ENCODE measurements around the gene CYFIP2.

Gene CYFIP2

DNA sequence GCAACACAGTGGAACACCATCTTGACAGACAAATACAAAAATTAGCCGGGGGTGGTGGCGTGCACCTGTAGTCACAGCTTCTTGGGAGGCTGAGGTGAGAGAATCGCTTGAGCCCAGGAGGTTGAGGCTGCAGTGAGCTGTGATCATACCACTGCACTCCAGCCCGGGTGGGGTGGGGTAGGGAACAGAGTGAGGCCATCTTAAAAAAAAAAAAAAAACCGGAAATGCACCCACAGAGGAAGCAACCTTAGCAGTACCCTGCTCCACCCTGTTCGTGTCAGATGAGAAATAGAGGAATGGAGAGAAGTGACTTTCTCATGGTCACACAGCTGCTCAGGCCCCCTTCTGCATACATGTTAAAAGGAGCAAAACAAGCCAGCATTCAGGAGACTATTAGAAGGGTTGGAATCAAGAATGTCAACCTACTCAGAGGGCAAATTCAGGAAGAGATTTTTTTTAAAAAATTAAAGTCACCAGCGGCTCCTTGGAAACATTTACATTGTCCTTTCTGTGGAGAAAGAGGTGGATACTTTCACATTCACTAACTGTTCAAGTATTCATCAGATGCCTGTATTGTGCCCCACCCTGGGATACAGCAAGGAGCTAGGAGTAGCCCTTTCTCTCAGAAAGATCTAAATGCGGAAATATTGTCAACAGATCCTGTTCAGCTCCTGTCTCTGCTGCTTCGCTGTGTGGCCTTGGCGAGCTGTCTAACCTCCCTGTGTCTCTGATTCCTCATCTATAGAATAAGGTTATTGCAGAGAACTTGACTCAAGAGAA lies 41.0 kb downstream of the CYFIP2 start:
- Histone ChIP-seq H3K4me3 (ENCODE audit: low read depth, low read length) (no peak overlapping the region), H3K4me1 (ENCODE audit: control insufficient read depth, insufficient read depth, low read length) (no peaks in the 10 kb centered on the region), H3K36me3 (ENCODE audit: control insufficient read depth in 2 of 2, insufficient read depth in 1 of 2, low read length in 2 of 2) (peaks cover 11 to 88% of the 10 kb centered on the region in 2 experiments; a peak in 2 of 3 replicates), H3K9me3 (ENCODE audit: control insufficient read depth, insufficient read depth, low read depth, low read length) (no peaks in the 10 kb centered on the region), H3K27ac (ENCODE audit: extremely low read depth, low read depth, low read length) (no peak overlapping the region)
- TF ChIP-seq ZNF221 (tag by site-specific recombination; IDR thresholded peaks at IDR 0.05; ENCODE audit: borderline replicate concordance) (no peak), HOXA7 (CRISPR knock-in tag; IDR thresholded peaks at IDR 0.05; ENCODE audit: borderline replicate concordance) (no peak), ZNF792 (tag by site-specific recombination; IDR thresholded peaks at IDR 0.05) (no peak), GLIS2 (tag by site-specific recombination; IDR thresholded peaks at IDR 0.05) (no peak), ZNF626 (tag by site-specific recombination; IDR thresholded peaks at IDR 0.05) (no peak), ZNF510 (tag by site-specific recombination; IDR thresholded peaks at IDR 0.05; ENCODE audit: insufficient replicate concordance) (no peak), ZSCAN23 (tag by site-specific recombination; IDR thresholded peaks at IDR 0.05) (no peak), ZNF138 (tag by site-specific recombination; IDR thresholded peaks at IDR 0.05; ENCODE audit: borderline replicate concordance) (no peak), ZNF654 (tag by site-specific recombination; IDR thresholded peaks at IDR 0.05; ENCODE audit: low read depth) (no peak), ZNF311 (tag by site-specific recombination; IDR thresholded peaks at IDR 0.05; ENCODE audit: borderline replicate concordance) (no peak), ZNF19 (tag by site-specific recombination; IDR thresholded peaks at IDR 0.05; ENCODE audit: low read depth) (no peak), OVOL3 (tag by site-specific recombination; IDR thresholded peaks at IDR 0.05) (no peak), ZNF600 (tag by site-specific recombination; IDR thresholded peaks at IDR 0.05) (no peak), ZNF341 (tag by site-specific recombination; IDR thresholded peaks at IDR 0.05; ENCODE audit: low read depth) (no peak), ZNF561 (tag by site-specific recombination; IDR thresholded peaks at IDR 0.05; ENCODE audit: borderline replicate concordance) (no peak)
- TF ChIP-seq, protein P1, sequence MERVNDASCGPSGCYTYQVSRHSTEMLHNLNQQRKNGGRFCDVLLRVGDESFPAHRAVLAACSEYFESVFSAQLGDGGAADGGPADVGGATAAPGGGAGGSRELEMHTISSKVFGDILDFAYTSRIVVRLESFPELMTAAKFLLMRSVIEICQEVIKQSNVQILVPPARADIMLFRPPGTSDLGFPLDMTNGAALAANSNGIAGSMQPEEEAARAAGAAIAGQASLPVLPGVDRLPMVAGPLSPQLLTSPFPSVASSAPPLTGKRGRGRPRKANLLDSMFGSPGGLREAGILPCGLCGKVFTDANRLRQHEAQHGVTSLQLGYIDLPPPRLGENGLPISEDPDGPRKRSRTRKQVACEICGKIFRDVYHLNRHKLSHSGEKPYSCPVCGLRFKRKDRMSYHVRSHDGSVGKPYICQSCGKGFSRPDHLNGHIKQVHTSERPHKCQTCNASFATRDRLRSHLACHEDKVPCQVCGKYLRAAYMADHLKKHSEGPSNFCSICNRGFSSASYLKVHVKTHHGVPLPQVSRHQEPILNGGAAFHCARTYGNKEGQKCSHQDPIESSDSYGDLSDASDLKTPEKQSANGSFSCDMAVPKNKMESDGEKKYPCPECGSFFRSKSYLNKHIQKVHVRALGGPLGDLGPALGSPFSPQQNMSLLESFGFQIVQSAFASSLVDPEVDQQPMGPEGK (tag by site-specific recombination; IDR thresholded peaks at IDR 0.05): no peak
- TF ChIP-seq, protein P2, sequence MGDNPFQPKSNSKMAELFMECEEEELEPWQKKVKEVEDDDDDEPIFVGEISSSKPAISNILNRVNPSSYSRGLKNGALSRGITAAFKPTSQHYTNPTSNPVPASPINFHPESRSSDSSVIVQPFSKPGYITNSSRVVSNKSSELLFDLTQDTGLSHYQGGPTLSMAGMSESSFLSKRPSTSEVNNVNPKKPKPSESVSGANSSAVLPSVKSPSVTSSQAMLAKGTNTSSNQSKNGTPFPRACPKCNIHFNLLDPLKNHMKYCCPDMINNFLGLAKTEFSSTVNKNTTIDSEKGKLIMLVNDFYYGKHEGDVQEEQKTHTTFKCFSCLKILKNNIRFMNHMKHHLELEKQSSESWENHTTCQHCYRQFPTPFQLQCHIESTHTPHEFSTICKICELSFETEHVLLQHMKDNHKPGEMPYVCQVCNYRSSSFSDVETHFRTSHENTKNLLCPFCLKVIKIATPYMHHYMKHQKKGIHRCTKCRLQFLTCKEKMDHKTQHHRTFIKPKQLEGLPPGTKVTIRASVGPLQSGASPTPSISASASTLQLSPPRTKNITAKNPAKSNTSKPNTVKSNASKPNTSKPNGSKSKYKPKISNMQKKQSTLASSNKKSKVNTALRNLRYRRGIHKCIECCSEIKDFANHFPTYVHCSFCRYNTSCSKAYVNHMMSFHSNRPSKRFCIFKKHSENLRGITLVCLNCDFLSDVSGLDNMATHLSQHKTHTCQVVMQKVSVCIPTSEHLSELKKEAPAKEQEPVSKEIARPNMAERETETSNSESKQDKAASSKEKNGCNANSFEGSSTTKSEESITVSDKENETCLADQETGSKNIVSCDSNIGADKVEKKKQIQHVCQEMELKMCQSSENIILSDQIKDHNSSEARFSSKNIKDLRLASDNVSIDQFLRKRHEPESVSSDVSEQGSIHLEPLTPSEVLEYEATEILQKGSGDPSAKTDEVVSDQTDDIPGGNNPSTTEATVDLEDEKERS (tag by site-specific recombination; IDR thresholded peaks at IDR 0.05): no peak
- TF ChIP-seq, protein P3, sequence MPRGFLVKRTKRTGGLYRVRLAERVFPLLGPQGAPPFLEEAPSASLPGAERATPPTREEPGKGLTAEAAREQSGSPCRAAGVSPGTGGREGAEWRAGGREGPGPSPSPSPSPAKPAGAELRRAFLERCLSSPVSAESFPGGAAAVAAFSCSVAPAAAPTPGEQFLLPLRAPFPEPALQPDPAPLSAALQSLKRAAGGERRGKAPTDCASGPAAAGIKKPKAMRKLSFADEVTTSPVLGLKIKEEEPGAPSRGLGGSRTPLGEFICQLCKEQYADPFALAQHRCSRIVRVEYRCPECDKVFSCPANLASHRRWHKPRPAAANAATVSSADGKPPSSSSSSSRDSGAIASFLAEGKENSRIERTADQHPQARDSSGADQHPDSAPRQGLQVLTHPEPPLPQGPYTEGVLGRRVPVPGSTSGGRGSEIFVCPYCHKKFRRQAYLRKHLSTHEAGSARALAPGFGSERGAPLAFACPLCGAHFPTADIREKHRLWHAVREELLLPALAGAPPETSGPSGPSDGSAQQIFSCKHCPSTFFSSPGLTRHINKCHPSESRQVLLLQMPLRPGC (tag by site-specific recombination; IDR thresholded peaks at IDR 0.05): no peak
- TF ChIP-seq, protein P4, sequence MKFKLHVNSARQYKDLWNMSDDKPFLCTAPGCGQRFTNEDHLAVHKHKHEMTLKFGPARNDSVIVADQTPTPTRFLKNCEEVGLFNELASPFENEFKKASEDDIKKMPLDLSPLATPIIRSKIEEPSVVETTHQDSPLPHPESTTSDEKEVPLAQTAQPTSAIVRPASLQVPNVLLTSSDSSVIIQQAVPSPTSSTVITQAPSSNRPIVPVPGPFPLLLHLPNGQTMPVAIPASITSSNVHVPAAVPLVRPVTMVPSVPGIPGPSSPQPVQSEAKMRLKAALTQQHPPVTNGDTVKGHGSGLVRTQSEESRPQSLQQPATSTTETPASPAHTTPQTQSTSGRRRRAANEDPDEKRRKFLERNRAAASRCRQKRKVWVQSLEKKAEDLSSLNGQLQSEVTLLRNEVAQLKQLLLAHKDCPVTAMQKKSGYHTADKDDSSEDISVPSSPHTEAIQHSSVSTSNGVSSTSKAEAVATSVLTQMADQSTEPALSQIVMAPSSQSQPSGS (tag by site-specific recombination; IDR thresholded peaks at IDR 0.05; ENCODE audit: low read depth): no peak
- ChIA-PET POLR2A (no interaction called here), CTCF (interaction anchor here (0.5 to 1.3 kb wide), 6 partner anchors 21 to 412 kb away, joined by 3 to 4 read pairs (median 3); no protein-coding TSS in a partner anchor)
